Mesenteric fat pad (tissue), 1 donor: ENCODE data around the gene STMN1. TPM values are rescaled to one million over a fixed set of nuclear protein-coding genes. Genes with fewer than 3 reads are reported as not detected.
"Not testable (repeated sequence)": the region's sequence is repeated elsewhere in the genome, so short reads cannot be mapped to it uniquely, and the experiment has no call there.

Experiments used
- DNase-seq: peaks from one replicate; pipeline ENCODE4 v3.0.0-alpha.2; 2020; ENCODE audit warnings: low spot score
- long read RNA-seq: library from polyadenylated mRNA; unstranded; transcript quantifications from one replicate; pipeline ENCODE4 v2.0.0, GENCODE V29; 2020
- total RNA-seq: library from RNA; stranded (reverse); fragmentation: NEBNext Ultra II Directional; extraction: Animal tissue kit (Norgen Biotek cat#: 25700); gene quantifications from one replicate; pipeline ENCODE4 v1.2.1, GENCODE V29; 2021
- donor health status: DM: yes; HTN: yes; CAD: no.

STMN1 gene
- total RNA-seq: 39.3 TPM
- long read RNA-seq, transcript STMN1-206 (5 exons, 1,504 nt): major isoform, 20 of 25 reads
- long read RNA-seq, partial matches to known transcripts: 4 of 25 reads
- long read RNA-seq, other reads (novel, unspliced or antisense): 1 of 25 reads

DNA sequence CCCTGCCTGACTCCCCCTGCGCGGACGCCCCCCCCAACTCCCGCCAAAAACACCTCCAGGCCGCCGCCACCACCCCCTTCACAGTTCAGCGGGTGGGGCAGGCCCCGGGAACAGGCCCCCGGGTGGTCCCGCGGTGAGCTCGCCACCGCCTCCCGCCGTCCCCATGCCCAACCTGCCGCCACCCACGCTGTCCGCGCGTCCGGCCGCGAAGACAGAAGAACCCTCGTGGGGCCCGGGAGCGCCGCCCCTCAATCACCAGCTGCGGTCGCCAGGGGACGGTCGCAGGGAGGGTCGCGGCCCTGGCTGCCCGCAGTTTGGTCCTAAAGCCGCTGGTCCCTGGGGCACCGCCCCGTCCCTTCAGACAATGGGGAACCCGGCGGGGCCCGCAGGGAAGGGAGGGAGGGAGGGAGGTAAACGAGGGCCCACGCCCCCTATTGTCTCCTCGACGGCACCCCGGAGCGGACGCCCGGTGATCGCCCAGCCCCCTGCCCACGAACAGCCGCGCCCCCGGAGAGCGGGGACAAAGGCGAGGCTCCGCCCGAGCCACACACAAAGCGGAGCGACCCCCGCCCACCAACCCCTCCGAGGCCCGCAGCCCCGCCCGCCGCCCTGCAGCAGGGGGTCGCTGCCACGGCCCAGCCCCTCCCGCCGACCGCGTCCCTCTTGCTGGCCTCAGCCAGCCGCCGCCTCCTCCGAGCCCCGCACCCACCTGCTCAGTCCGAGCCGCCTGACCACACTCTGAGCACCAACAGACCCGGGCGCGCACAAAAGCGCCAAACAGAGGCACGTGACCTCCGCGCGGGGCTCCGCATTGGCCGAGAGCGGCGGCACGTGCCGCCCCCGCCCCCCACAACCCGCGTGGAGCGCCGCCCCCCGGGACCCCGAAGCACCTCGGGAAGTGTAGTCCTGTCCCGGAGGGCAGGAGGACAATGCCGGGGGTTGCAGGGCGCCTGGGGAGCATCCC lies at the start of gene STMN1:
TSS of gene STMN1 (minus strand) at position 740 of the 964 bp plus-strand sequence. CDS start 1,743 bp downstream, outside the sequence.
- peak; percentile 96 for DNase-seq

DNA sequence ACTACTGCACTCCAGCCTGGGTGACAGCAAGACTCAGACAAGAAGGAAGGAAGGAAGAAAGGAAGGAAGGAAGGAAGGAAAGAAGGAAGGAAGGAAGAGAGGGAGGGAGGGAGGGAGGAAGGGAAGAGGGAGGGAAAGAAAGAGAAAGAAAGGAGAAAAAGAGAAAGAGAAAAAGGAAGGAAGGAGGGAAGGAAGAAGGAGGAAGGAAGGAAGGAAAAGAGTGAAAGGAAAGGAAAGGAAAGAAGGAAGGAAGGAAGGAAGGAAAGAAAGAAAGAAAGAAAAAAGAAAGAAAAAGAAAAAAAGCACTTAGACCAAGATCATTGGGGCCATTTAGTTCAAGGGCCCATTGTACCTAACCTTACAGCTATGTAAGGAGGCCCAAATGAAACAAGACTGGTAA lies 49.3 kb upstream of the STMN1 start:
- DNase-seq: no peak

DNA sequence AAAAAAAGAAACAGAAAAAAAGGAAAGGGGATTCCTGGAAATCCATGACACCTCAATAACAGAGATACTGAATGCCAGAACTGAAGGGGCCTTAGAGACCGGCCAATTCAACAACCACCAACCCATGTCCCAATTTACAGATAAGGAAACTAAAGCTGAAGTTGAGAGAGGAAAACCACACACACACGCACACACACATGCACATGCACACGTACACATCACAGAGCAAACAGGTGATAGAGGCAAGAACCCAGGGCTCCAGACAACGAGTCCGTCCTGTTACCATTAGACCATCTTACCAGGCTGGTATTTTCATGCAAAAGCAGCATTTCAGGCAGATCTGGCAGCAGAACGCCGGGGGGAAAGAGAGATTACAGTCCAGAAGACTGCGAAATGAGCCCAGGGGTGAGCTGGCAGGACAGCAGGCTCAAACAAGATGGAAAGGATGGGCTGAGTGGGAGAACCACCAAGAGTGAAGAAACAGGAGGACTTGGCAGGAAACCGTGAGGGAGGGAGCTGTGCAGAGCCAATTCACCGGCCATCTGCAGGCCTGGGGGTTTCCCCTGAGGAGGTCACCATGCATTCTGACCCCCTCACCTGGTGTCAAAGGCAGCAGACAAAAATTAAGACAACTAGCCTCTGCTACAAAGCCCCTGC lies 48.2 kb upstream of the STMN1 start:
- DNase-seq: no peak

DNA sequence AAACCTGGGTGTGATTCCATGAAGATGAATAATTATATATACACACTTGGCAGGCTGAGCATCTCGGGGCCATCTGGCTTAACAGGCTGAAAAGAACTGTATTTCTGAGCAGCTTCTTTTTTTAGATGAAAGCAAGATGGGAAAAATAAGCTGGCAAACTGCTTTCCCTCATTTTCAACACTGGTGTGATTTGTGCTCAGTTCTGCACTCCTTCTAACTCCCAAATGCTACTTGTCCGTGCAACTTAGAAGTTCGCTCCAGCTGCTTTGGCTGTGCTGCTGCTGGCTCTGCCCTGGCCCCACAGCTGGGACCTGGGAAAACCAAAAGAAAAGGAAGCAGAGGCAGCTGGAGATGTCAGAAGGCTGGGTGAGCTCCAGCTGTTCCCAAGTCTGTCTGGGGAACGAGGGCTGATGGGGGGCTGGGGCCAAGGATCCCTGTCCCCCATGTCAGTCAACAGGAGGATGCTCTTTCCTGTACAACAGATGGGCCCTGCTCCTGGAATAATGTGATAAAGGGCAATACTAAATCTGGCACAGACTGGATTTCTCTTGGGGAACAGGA lies 46.7 kb upstream of the STMN1 start:
- DNase-seq: no peak

DNA sequence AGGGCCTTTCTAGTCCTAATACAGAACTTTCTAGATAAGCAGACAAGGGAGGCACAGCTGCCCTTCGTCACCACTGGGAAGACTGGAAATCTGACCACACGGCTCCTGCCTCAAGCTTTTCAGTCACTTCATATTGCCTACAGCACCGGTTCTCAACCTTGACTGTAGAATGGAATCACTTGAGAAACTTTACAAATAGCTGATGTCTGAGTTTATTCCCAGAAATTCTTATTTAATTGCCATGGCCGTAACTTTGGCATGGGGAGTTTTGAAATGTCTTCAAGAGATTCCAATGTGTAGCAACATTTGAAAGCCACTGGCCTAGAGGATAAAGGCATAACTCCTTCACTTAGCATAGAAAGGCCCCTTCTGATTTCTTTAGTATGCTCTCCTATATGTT lies 42.4 kb upstream of the STMN1 start:
- DNase-seq: no peak

DNA sequence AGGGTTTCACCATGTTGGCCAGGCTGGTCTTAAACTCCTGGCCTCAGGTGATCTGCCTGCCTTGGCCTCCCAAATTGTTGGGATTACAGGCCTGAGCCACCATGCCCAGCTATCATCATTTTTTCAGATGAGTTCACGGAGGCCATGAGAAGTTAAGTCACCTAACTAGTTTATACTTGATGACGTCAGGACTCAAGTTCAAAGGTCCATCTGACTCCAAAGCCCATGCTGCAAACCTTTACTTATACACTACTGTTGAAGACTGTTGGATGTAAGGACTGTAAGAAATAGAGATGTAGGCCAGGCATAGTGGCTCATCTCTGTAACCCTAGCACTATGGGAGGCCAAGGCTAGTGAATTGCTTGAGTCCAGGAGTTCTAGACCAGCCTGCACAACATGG lies 40.8 kb upstream of the STMN1 start:
- DNase-seq: no peak

DNA sequence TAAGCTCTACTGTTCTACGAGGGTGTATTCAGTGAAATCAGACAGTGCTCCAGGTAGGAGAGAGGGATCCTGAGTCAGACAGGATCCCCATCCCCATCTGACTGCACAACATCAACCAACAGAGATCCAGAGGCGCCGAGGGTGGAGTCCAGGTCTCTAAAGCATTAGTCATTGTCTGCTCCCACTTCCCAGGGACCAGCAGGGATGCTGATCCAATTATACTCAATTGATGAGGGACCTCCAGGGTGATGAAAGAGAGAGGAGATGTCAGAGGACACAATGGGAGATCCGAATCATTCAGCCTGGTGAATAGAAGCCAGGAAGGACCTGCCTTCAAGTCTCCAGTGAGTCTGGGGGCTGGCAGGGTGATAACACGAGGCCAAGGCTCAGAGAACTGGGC lies 39.5 kb upstream of the STMN1 start:
- no peak for DNase-seq

DNA sequence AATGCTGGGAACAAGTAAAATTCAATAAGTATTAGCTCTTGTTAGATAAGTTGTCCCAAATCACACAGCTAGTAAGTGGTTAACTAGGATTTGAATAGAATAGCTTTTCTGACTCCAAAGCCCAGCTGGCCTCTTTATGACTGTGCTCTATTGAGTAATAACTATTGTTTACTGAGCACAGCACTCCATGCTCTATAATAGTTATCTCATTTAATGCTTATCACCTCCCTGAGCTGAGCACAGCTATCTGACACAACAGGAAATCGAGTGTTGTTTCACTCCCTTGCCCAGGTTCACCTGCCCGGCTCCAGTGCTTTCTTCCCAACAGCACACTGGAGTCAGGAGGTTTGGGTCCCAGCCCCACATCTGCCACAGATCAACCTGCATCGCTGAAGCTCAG lies 38.8 kb upstream of the STMN1 start:
- DNase-seq: no peak

DNA sequence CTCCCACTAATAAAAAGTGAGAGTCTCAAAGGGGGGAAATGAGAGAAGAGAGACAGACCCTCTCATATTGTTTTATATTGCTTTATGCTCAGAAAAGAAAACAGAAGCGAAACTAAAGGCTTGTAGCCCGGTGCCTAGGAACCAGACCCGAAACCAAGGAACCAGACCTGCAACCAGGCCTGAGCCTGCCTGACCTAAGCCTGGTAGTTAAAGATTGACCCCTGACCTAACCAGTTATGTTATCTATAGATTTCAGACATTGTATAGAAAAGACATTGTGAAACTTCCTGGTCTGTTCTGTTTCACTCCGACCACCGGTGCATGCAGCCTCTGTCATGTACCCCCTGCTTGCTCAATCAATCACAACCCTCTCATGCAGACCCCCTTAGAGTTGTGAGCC lies 37.3 kb upstream of the STMN1 start:
- not testable (repeated sequence) for DNase-seq

DNA sequence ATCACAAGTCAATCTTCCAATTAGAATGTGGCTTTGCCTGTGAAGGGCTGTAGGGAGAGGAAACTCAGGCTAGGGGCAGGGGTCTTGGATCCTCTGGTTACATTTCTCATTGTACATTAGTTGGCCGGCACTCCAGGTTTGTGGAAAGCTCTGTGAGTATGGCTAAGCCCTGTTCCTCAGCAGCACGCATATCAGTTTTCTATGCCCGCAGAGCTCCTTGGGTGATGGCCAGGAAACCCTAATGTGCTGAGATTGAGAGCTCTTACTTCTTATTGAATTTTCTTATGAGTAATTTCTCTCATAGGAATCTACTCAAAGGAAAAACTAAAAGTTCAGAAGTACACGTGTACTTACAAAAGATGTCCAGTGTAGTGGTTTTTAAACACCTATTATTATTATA lies 30.7 kb upstream of the STMN1 start:
- DNase-seq: no peak

DNA sequence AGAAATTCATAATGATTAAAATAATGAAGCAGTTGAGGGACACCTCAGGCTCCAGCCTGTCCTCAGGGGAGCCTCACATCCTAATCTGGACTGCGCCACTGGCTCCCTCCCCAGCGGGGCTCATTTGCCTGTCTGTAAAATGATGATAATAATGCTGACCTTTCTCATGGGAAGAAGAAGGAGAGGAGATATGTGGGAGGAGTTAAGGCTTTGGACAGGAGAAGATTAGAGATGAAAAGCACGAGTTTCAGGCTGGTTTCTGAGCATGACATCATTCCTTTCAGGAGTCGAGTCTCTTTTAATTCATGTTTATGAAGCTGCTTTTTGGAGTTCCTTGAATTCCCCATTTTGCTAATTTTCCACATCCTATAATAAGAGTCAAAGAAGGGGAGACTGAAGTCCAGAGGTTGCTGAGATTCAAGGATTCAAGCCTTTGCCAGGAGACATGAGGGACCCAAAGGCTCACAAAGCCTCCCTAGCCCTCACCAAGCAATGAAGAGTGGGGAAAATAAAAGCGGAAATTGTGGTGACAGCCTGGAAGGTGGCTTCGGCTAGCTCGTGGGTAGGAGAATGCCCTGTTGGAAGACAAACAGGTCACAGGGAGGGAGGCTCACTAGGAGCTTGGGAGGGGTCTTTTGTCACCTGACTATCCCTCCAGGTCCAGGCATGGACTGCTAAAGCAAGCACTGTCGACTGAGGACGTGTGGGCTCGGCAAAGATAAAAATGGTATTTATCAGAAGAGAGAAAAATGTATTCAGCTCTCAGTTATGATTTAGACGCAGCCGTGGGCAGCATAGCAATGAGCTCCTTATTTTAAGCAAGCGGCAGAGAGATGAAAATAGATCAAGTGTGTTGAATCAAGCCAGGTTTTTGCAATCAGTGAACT lies 27.5 kb upstream of the STMN1 start:
- no peak for DNase-seq

DNA sequence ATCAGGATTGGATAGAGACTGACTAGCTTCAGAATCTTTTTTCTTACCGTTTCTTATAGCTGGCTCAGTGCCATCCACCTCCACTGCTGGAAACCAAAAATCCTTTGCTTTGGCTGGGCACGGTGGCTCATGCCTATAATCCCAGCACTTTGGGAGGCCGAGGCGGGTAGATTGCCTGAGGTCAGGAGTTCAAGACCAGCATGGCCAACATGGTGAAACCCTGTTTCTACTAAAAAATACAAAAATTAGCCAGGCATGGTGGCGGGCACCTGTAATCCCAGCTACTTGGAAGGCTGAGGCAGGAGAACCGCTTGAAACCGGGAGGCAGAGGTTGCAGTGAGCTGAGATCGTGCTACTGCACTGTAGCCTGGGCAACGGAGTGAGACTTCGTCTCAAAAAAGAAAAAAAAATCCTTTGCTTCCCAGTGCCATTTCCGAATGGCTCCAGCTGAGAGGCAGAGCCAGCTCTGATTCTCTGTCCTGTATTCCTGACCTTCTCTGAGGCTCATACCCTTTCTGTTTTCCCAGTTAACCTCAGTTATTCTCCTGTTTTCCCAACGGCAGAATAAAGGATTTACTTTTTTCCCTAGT lies 26.7 kb upstream of the STMN1 start:
- not testable (repeated sequence) for DNase-seq

DNA sequence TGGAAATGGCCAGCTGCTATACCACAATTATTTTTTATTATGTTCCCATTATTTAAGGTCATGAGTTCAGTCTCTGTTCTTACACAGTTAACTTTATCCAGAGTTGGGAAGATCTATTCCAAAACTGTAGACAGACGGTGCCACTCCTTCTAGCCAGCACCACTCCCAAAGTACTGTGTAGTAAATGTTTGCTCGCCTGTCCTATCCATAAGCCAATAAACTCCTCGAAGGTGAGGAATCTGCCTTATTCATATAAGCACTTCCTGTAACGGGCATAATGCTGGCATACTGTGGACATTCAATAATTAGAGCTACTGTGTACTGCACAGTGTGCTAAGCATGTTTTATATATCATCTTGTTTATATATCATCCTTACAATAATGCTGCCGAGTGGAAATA lies 26.1 kb upstream of the STMN1 start:
- no peak for DNase-seq

DNA sequence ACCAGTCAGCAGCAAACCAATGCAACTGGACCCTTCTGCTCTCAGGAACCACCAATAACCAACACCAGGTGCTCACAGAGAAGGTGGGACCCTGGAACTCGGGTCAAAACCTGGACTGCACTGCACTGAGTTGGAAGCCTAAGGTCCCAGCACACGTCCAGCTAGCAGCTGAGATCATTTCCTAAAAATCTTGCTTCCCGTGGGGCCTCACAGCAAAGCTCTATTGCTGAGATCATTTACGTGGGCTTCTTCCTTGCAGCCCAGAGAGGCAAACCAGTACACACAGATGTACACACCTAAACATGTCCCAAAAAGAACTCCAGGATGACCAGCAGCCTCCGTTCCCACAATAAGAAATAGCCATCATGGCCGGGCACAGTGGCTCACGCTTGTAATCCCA lies 22.8 kb upstream of the STMN1 start:
- DNase-seq: no peak

DNA sequence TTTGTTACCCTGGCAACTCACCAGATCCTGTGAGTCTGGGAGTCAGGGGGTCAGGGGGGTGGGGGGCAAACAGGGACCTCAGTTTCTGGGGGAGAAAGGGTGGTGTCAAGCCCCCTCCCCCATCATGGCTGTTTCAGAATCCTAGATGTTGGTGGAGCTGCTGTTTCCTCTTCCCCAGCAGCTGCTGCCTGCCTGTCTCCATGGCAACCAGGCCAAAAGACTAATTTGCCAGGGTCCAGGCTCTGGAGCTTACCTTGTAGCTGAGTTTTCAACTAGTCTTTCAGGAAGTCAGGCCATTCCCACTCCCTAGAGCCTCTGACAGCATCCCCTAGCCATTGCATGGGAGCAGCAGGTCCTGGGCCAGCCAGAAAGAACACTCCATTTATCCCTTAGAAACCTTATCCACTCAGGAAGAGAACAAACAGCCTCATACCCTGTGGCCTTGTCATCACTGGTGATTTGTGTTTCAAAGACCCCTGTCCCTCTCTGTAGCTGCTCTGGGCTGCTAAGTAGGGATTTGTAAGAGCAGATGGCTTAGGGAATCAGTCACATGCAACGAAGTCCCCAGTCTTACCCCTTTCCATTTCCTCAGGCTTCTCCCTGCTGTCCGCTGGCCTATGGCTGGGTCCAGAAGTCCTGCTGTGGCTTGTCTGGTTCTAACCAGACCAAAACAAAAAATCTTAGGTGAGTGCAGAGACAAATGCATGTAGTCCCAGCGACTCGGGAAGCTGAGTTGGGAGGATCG lies 21.5 kb upstream of the STMN1 start:
- DNase-seq: no peak

DNA sequence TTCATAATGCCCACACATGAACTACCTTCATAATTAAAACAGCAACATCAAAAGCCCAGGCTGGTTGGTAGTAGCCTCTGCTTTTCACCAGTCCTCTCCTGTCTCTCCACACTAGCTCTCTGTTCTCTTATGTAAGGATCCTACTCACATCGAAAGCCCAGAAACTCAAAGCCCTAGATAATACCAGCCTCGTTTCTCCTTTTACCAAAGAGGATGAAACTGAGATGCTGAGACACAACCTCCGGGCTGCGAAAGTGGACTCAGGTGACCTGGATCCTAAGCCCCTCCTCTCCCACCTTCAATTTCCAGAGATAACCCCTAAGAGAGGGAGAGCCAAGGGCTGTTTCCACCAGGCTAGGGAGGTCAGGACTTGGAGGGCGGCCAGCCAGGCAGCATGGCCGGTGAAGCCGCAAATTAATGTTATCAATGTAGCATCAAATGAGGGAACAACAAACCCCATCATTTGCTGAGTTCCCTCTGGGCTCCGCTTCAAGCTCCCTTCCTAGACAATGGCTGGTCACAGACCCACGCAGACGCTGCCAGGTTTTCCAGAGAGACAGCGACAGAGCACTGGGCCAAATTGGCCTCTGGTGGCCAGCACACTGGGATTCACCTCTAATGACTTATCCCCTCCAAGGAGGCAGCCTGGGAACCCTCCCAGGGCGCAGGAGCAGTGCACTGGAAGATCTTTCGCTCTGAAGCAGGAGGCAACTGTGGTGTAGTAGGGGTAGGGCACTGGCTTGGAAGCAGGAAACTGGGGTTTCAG lies 20.7 kb upstream of the STMN1 start:
- DNase-seq: peak; percentile 74

DNA sequence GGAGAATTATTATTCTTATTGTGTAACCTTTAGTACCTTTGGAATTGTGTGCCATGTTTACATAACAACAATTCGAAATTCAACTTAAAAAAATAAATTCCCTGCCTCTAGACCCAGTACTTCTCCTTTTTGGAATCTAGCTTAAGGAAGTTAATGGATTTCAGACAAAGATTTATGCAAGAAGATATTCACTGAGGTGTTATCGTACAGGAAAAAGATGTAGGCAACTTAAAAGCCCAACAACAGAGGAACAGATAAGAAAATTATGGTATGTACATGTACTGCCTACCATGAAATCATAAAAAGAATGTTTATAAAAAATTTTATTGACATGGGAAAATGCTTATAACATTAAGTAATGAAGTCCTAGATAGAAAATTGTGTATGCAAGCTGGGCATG lies 18.2 kb upstream of the STMN1 start:
- DNase-seq: no peak

DNA sequence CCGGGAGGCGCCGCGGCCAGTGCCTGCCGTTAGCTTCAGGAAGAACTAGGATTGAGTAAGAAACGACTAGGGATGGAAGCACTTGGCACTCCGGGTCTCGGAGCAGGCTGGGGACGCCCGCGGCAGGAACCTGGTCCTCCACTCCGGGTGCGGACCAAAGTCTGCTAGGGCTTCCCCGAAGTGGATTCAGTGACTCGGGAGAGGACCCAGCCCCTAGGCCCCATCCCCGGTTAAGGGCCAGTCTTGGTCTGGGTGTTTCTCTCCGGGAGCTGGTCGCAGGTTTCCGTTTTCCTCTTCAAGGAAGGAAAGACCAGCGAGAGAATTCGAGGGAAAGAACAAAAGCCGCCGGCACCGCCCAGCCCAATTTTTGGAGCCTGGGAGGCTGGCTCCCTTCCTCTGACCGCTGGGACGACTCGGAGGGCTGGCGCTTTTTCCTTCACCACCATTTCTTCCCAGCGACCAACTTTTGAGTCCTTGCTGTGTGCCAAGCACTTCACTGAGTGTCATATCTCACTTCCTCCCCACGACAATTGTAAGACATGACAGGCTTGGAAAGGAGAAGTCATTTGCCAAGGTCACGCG lies 16.8 kb upstream of the STMN1 start:
- DNase-seq: no peak
